GM18907 (cell line): Measurements from ENCODE around the gene PRKN.

Experiments
- ATAC-seq: cut with Tn5 transposase; IDR thresholded peaks from one replicate; pipeline ENCODE4 v1.9.1; 2021; ENCODE audit warnings: mild to moderate bottlenecking, moderate library complexity; ENCODE audit not compliant: unreplicated experiment

The PRKN gene

GRCh38 chr6:162727322-162728182 is at the start of gene PRKN, which contains the start of gene PACRG:
Gene PRKN, minus strand, starts transcription at chr6:162727766.
Gene PACRG, plus strand, starts transcription at chr6:162727974.
- peak; percentile 98 for ATAC-seq

DNA sequence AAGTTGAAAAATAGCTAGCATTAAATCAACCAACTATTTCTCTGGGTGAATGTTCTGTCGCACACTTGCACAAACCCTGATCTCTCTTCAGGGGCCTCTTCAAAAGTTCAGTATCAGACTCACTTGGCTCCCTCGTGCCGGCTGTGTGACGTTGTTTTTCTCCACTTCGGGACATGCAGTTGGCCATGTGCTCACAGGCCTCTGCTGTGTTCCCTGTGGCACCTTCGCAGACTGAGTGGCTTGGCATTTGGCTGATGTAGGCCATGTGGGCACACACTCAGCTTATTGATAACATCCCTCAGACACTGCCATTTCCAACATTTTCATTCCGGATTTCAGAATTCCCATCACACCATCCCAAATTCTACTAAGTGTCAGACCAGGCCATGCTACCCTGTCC is 49.5 kb upstream of the PRKN start:
- no peak for ATAC-seq

GRCh38 chr6:162773996-162774395 is 46.4 kb upstream of the PRKN start:
- no peak for ATAC-seq

- ATAC-seq: no peak
Measured at GRCh38 chr6:162772466-162772865, 44.9 kb upstream of the PRKN start.

GRCh38 chr6:162770955-162771354 is 43.4 kb upstream of the PRKN start:
- ATAC-seq: no peak

DNA sequence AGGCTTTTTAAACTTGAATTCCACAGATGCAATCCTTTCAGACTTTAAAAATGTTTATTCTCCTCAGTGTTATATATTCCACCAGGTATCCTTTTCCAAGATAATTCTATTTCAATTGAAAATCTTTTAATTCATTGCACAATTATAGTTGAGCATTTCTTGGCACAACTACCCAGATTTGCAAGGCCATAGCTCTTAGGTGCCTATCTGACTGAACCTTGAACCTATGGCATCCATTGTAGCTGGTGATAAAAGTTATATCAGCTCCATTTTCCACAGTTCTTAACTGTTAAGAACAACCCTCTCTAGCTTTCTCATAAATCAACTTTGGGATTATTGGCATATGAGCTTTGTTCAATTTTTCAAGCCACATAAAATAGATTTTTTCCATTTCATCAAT is 42.6 kb upstream of the PRKN start:
- ATAC-seq: no peak

- no peak for ATAC-seq
Measured at GRCh38 chr6:162753775-162754174, 26.2 kb upstream of the PRKN start.

- ATAC-seq: no peak
Measured at GRCh38 chr6:162751211-162751859, 23.8 kb upstream of the PRKN start.

- no peak for ATAC-seq
Measured at GRCh38 chr6:162750776-162751175, 23.2 kb upstream of the PRKN start.

- no peak for ATAC-seq
Measured at GRCh38 chr6:162736961-162737360, 9.4 kb upstream of the PRKN start.

- no peak for ATAC-seq
Measured at GRCh38 chr6:162733489-162733888, 5.9 kb upstream of the PRKN start.

GRCh38 chr6:162730502-162730901 is 2.9 kb upstream of the PRKN start:
- ATAC-seq: no peak

DNA sequence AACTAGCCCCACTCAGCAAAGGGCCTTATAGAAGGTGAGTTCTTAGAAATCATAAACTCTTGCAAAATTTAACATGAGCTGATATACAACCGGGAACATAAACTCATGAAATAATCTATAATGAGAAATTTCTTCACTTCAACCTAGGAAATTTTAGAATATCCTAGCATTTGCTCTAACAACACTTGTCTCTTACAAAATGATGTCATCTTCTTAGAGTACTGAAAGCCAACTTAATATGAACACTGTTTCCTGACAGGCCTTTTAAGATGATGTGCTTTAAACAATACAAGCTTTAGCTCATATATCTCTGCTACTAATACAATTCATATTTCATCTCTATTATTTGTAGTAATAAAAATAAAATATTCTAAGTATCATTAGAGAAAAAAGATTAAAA is 1.1 kb upstream of the PRKN start:
- no peak for ATAC-seq

- ATAC-seq: no peak
Measured at GRCh38 chr6:162728197-162728596, 631 bp upstream of the PRKN start.

DNA sequence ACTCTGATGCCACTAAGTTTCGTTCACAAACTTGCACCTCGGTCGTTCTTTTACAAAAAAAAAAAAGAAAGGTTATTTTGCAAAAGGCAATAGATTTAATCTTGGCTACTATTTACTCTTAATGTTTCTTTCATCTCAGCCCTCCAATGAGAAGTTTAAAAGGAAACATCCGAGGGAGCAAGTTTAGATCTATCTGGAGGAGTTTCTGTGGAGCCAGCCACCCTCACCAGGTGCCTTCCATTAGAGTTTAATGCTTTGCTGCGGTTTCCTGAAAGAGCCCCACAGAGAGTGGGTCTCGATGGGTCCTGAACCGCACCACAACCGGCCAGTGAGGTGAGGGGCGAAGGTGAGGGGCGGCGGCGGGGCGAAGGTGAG is 632 bp downstream of the PRKN start:
- ATAC-seq: peak; percentile 13

DNA sequence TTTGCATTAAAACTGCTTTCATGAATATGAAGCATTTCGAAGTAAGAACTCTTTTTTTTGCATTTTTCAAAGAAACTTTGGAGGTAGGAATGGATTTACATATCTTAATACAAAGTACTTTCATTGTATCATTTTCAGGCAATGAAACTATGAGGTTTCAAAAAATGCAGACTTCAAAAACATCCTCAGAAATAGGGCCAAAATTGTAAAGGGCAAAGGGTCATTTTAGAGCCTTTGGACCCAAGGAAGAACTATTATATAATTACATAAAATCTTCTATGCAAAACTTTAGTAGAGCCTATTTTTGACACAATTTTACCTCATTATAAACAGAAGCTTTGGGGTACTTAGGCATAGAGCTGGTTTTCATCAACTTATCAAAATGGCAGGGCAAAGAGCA is 4.9 kb downstream of the PRKN start:
- no peak for ATAC-seq

- ATAC-seq: no peak
Measured at GRCh38 chr6:162722226-162722625, 5.3 kb downstream of the PRKN start.

- no peak for ATAC-seq
Measured at GRCh38 chr6:162721404-162721687, 6.2 kb downstream of the PRKN start.

GRCh38 chr6:162719528-162719927 is 8.0 kb downstream of the PRKN start:
- no peak for ATAC-seq

- no peak for ATAC-seq
Measured at GRCh38 chr6:162715601-162716000, 12.0 kb downstream of the PRKN start.

DNA sequence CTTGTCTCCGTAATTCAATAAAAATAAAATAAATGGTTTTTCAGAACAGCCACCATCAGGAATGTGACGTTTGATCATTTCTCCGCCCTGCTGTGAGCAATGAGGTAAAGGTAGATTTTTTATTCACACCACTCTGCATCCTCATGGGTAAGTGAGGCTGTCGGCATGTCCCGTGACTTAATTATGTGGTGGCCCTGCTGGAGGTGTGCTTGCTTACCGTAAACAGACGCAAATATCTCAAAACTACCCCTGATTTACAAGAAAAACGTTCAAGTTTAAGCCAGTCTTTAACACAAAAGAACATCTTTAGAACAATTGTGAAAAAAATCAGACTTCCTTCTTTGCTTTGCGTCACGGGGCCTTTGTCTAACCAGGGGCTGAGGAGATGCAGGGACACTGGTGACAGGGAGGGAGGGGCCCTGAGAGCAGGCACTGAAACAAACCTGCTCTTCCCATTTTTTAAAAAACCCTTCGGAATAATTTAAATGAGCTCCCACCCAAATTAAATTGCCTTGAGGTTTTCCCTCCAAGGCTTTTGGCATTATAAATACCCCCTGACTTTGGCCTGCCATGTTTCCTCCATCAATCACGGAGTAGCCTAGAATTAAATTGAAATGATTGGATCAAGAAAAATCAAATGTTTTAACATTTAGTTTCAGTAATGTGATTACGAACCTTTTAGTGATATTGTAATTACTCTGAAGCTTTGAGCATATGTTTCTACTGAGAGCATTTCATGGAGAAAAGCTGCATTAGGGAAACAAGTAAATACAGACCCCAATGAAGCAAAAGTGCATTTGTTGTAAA is 13.4 kb downstream of the PRKN start:
- no peak for ATAC-seq

GRCh38 chr6:162712694-162713093 is 14.9 kb downstream of the PRKN start:
- no peak for ATAC-seq
